ENCODE results near the gene SPTBN5. TPM values are rescaled to one million over a fixed set of nuclear protein-coding genes. Genes with fewer than 3 reads are reported as not detected.

SPTBN5 gene
- total RNA-seq, 1 donor from 2014 or later = 1.9 TPM

DNA sequence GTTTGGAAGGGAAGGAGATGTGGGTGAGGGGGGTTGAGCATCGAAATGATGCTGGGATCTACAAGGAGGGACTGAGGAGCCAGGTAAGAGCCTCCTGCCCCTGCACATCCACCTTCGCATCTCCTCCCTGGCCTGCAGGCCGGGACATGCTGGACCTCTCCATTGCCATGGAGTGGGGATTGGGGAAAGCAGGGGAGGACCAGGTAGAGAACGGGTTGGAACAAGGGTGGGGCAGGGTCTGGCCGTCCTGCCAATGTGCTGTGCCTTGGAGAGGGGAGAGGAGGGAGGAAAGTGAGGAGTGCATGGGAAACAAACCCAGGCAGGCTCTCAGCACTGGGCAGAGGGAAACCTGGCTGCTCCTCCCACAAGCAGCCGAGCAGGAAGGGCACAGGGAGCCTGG is 44.6 kb downstream of the SPTBN5 start:
- intact Hi-C loops (cut with DNase I) = no loop called here
- Histone ChIP-seq H3K9me3 (no peaks in the 10 kb centered on the region), H3K4me1 (no peaks in the 10 kb centered on the region), H3K4me3 (no peak overlapping the region), H3K36me3 (peaks cover 42% of the 10 kb centered on the region), H3K27ac (no peak overlapping the region), H3K27me3 (no peaks in the 10 kb centered on the region)
- DNase-seq (no peak), ATAC-seq (no peak)
- TF ChIP-seq, protein P1, sequence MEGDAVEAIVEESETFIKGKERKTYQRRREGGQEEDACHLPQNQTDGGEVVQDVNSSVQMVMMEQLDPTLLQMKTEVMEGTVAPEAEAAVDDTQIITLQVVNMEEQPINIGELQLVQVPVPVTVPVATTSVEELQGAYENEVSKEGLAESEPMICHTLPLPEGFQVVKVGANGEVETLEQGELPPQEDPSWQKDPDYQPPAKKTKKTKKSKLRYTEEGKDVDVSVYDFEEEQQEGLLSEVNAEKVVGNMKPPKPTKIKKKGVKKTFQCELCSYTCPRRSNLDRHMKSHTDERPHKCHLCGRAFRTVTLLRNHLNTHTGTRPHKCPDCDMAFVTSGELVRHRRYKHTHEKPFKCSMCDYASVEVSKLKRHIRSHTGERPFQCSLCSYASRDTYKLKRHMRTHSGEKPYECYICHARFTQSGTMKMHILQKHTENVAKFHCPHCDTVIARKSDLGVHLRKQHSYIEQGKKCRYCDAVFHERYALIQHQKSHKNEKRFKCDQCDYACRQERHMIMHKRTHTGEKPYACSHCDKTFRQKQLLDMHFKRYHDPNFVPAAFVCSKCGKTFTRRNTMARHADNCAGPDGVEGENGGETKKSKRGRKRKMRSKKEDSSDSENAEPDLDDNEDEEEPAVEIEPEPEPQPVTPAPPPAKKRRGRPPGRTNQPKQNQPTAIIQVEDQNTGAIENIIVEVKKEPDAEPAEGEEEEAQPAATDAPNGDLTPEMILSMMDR (IDR thresholded peaks at IDR 0.05) = no peak

DNA sequence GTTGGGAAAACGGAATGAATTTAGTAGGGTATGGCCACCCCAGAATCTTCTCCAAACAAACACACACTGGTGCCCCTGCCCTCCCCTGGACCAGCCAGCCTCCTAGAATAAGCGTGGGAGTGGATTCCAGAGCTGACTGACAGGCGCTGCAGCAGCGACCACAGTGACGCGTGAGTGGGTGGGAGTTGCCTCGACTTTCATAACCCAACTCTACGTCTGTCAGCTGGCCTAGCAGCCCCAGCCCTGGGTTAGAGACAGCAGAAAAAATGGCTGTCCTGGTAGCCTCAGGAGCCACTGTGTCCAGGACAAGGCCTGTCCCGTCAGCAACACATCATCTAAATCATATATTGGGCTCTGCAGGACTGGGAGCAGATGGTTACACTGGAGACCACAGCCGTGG is 45.2 kb downstream of the SPTBN5 start:
- no peak for DNase-seq
- H3K9me3 ChIP-seq = no peaks in the 10 kb centered on the region
- ATAC-seq = no peak
- peaks cover 45% of the 10 kb centered on the region for H3K36me3 ChIP-seq
- H3K4me1 ChIP-seq = no peaks in the 10 kb centered on the region
- H3K4me3 ChIP-seq = no peak overlapping the region
- intact Hi-C loops (cut with DNase I) = no loop called here
- H3K27me3 ChIP-seq = no peaks in the 10 kb centered on the region
- H3K27ac ChIP-seq = no peak overlapping the region
- TF ChIP-seq, protein P1 (IDR thresholded peaks at IDR 0.05) = no peak

DNA sequence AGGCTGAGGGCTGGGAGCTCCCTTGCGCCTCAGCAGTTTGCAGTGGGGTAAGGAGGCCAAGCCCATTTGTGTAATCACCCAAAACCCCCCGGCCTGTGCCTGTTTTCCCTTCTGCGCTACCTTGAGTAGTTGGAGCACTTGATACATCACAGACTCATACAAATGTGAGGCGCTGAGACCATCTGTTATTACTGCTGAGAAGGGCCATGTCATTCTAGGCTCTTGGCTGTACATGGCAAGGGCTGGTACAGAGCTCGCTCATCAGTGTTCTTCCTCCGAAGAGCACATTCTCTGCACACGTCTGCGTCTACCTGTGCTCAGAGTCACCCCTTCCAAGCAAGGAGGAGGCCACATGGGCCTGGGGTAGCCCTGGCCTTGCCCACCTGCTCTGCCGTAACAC is 45.9 kb downstream of the SPTBN5 start:
- Histone ChIP-seq H3K27ac (no peak overlapping the region), H3K4me1 (no peaks in the 10 kb centered on the region), H3K9me3 (no peaks in the 10 kb centered on the region), H3K4me3 (no peak overlapping the region), H3K27me3 (no peaks in the 10 kb centered on the region), H3K36me3 (peaks cover 52% of the 10 kb centered on the region)
- no peak for DNase-seq
- TF ChIP-seq, protein P1 (IDR thresholded peaks at IDR 0.05) = no peak
- ATAC-seq = no peak
- intact Hi-C loops (cut with DNase I) = no loop called here

DNA sequence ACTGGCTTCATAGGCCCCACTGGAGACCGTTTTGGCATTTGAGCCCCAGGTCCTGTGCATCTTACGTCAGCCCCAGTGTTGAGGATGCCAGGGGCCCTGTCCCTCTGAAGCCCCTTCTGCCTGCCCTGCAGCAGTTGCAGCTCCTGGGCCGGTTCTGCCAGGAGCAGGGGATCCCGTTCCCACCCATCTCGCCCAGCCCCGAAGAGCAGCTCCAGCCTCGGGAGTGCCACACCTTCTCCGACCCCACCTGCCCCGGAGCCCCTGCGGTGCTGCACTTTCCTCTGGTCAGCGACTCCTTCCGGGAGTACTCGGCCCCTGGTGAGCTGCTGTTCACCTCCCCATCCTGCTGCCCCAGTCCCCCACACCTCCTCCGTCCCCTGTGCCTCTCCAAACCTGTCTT is 46.6 kb downstream of the SPTBN5 start:
- Histone ChIP-seq H3K27ac (no peak overlapping the region), H3K36me3 (peaks cover 55% of the 10 kb centered on the region), H3K27me3 (no peaks in the 10 kb centered on the region), H3K4me3 (no peak overlapping the region), H3K4me1 (no peaks in the 10 kb centered on the region), H3K9me3 (no peaks in the 10 kb centered on the region)
- intact Hi-C loops (cut with DNase I) = no loop called here
- TF ChIP-seq, protein P1 (IDR thresholded peaks at IDR 0.05) = no peak
- DNase-seq = no peak
- ATAC-seq = no peak

DNA sequence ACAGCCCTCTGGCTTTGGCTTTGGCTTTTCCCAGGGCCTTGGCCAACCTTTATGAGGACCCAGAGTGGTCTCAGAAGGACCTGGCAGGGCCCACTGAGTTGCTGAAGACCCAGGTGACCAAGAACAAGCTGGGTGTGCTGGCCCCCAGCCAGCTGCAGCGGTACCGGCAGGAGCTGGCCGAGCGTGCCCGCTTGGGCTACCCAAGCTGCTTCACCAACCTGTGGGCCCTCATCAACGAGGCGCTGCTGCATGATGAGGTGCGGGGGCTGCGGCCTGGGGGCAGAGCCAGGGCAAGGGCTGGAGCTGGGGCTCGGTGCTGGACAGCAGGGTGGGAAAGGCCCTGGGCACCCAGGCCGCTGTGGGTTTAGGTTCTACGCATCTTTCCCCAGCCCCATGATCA is 49.0 kb downstream of the SPTBN5 start:
- ATAC-seq (no peak), DNase-seq (no peak)
- TF ChIP-seq, protein P1 (IDR thresholded peaks at IDR 0.05) = no peak
- no peaks in the 10 kb centered on the region for H3K9me3 ChIP-seq
- intact Hi-C loops (cut with DNase I) = no loop called here
- H3K4me1 ChIP-seq = no peaks in the 10 kb centered on the region
- peaks cover 70% of the 10 kb centered on the region for H3K36me3 ChIP-seq
- H3K4me3 ChIP-seq = no peak overlapping the region
- no peak overlapping the region for H3K27ac ChIP-seq
- no peaks in the 10 kb centered on the region for H3K27me3 ChIP-seq

DNA sequence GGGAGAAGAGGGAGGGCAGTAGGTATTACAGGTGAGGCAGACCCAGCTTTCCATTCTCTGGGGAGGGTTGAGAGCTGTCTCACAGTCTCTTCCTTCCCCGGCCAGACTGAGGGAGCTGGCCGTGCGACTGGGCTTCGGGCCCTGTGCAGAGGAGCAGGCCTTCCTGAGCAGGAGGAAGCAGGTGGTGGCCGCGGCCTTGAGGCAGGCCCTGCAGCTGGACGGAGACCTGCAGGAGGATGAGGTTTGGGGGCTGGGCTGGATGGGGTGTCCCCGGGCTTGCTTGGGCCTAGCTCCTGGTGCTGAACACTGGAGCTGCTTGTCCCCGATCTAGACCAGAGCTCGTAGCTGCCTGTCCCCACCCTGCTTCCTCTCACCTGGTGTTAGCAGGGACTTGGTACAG is 50.3 kb downstream of the SPTBN5 start:
- DNase-seq = no peak

More for the DNA sequence above, 50.3 kb downstream of the SPTBN5 start:
- H3K4me1 ChIP-seq = peaks cover 5% of the 10 kb centered on the region
- TF ChIP-seq, protein P1 (IDR thresholded peaks at IDR 0.05) = no peak
- no peak overlapping the region for H3K4me3 ChIP-seq
- intact Hi-C loops (cut with DNase I) = no loop called here
- no peaks in the 10 kb centered on the region for H3K9me3 ChIP-seq
- peaks cover 70% of the 10 kb centered on the region for H3K36me3 ChIP-seq
- no peaks in the 10 kb centered on the region for H3K27me3 ChIP-seq
- H3K27ac ChIP-seq = no peak overlapping the region
- ATAC-seq = no peak
